Spinal cord (tissue), 10 donors: ENCODE results near the gene BOK. TPM values are rescaled to one million over a fixed set of nuclear protein-coding genes. Genes with fewer than 3 reads are reported as not detected.

Source experiments
- DNase-seq, 6 donors: peaks; one replicate each; pipeline versions ENCODE4 v3.0.0 to v3.0.0-alpha.2; 2013 to 2015; ENCODE audit warnings: low spot score in 6 of 6, low read depth in 4 of 6
- H3K27ac ChIP-seq: one replicate; pipeline ENCODE4 v1.5.1; 2013; ENCODE audit warnings: low read depth, low read length, control low read depth
- H3K27me3 ChIP-seq: one replicate; pipeline ENCODE4 v1.6.1; 2013; ENCODE audit warnings: low read length; ENCODE audit not compliant: control insufficient read depth, insufficient read depth
- H3K36me3 ChIP-seq: one replicate; pipeline ENCODE4 v1.6.1; 2013; ENCODE audit warnings: low read length; ENCODE audit not compliant: control insufficient read depth, insufficient read depth
- H3K4me1 ChIP-seq: one replicate; pipeline ENCODE4 v1.6.1; 2013; ENCODE audit warnings: low read length; ENCODE audit not compliant: control insufficient read depth, insufficient read depth
- H3K4me3 ChIP-seq: one replicate; pipeline ENCODE4 v1.5.1; 2013; ENCODE audit warnings: low read depth, low read length, control low read depth
- H3K9me3 ChIP-seq: one replicate; pipeline ENCODE4 v1.6.1; 2013; ENCODE audit warnings: low read length; ENCODE audit not compliant: control insufficient read depth, insufficient read depth
- WGBS: methylation state at CpG from one replicate; pipeline ENCODE4 v1.1.5; 2013; ENCODE audit warnings: missing lambda C conversion rate; ENCODE audit not compliant: insufficient coverage; 5-methylcytosine and 5-hydroxymethylcytosine counted together
- polyA plus RNA-seq, 2 donors: library from polyadenylated mRNA; unstranded; fragments of 120-200 nt; gene quantifications; one replicate each; pipeline ENCODE4 v1.2.1, GENCODE V29; 2013; ENCODE audit not compliant: insufficient read length in 2 of 2
- total RNA-seq, 2 donors: library from RNA; depleted of rRNA in 1 of 2; stranded (reverse); fragments of 120-200 nt in 1 of 2; fragments of >200 nt in 1 of 2; gene quantifications; one replicate each; pipeline versions ENCODE4 v1.2.3 to v1.2.4, GENCODE V29; 2013 to 2014
- donor health status: healthy.

The BOK gene
- total and polyA plus RNA-seq, 4 donors = 15.5 to 52.7 (median 37.3) TPM

DNA sequence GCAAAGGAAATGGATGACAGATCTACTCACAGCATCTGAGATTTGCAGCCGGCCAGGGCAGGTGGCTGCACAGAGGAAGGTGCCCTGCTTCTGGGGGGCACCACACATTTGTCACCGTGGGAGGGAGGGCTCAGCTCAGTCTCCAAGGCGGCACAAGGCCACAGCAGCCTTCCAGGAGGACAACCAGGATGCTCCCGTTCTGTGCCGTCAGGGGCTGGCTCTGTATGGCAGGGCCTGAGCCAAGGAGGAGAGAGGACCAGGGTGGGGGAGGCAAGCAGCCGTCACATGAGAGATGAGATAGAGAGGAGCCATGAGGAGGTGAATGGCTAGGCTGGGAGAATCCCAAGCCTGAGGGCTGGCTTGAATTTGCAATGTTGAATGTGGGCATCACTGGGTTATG, 4.6 kb upstream of the BOK start:
- no peak overlapping the region for H3K27ac ChIP-seq
- peaks cover 4% of the 10 kb centered on the region for H3K9me3 ChIP-seq
- H3K4me1 ChIP-seq = peaks cover 3% of the 10 kb centered on the region
- H3K27me3 ChIP-seq = peaks cover 3% of the 10 kb centered on the region
- no peaks in the 10 kb centered on the region for H3K36me3 ChIP-seq
- no peak overlapping the region for H3K4me3 ChIP-seq
- 56% methylated on average over 6 of the region's 6 CpGs for WGBS
- DNase-seq = no peak

DNA sequence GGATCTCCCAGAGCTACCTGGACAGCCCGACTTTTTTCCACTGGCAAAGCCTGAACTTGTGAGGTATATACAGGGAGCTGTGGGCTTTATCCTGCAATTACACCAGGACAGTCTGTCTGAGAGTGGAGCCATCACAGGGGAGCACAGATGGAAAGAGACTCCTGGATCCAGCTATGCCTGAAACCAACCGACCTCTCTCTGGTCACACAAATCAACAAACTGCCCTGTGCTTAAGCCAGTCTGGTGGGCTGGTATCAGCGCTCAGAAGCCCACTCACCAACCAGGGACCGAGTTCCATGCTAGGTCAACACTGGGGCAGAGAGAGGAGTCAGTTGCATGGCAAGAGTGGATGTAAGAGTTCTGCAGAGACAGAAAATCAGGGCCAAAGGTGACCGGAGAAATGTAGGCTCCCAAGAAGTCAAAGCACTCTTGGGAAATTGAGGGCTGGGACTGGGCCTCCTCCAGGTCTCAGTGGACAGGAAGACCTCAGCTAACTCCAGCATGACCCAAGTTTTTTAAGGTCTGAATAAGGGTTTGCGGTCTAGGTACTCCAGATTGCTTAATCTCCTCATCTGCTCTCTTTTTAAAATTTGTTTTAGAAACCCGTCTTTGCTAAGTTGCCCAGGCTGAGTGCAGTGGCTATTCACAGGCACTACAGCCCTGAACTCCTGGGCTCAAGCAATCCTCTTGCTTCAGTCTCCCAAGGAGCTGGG, 3.8 kb upstream of the BOK start:
- Histone ChIP-seq H3K9me3 (peaks cover 4% of the 10 kb centered on the region), H3K4me1 (peaks cover 5% of the 10 kb centered on the region), H3K36me3 (no peaks in the 10 kb centered on the region), H3K27me3 (peaks cover 3% of the 10 kb centered on the region), H3K27ac (no peak overlapping the region), H3K4me3 (no peak overlapping the region)
- WGBS = 90% methylated on average over 7 of the region's 7 CpGs
- DNase-seq = no peak

DNA sequence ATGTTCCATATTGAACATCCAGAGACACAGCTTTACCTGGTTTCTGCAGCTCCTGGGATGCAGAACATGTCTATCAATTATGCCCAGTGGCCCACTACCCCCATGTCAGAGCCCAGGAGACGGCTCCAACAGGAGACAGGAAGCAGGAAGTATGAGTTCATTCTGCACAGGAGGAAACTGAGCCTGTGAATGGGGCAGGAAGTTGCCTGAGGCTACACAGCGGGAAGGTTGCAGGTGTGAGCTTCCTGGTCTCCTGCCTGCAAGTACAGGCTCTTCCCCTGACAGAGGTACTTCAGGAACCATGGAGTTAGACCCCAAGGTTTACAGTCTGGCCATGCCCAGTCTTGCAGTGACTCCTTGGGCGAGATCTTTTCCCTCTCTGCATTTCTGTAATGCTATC, 2.8 kb upstream of the BOK start:
- H3K27me3 ChIP-seq = peaks cover 5% of the 10 kb centered on the region

DNA sequence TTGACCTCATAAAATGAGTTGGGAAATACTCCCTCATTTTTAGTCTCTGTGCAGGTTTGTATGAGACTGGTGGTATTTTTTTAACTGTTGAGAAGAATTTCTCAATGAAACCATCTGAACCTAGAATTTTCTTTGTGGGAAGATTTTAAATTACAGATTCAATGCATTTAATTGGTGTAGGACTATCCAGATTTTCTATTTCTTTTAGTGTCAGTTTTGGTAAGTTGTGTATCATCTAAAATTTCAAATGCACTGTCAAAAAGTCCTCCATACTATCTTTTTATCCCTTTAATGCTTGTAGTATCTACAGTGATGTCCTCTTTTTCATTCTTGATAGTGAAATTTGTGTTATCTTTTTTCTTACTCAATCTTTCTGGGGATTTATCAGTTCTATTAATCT, 1.8 kb upstream of the BOK start:
- no peak for DNase-seq
- Histone ChIP-seq H3K4me1 (peaks cover 21% of the 10 kb centered on the region), H3K27ac (no peak overlapping the region), H3K36me3 (peaks cover 13% of the 10 kb centered on the region), H3K4me3 (no peak overlapping the region), H3K9me3 (peaks cover 4% of the 10 kb centered on the region), H3K27me3 (peaks cover 5% of the 10 kb centered on the region)

More for the DNA sequence above, 2.8 kb upstream of the BOK start:
- 70% methylated on average over 3 of the region's 3 CpGs for WGBS
- no peak for DNase-seq
- Histone ChIP-seq H3K4me3 (no peak overlapping the region), H3K9me3 (peaks cover 4% of the 10 kb centered on the region), H3K36me3 (peaks cover 7% of the 10 kb centered on the region), H3K4me1 (peaks cover 15% of the 10 kb centered on the region), H3K27ac (no peak overlapping the region)

DNA sequence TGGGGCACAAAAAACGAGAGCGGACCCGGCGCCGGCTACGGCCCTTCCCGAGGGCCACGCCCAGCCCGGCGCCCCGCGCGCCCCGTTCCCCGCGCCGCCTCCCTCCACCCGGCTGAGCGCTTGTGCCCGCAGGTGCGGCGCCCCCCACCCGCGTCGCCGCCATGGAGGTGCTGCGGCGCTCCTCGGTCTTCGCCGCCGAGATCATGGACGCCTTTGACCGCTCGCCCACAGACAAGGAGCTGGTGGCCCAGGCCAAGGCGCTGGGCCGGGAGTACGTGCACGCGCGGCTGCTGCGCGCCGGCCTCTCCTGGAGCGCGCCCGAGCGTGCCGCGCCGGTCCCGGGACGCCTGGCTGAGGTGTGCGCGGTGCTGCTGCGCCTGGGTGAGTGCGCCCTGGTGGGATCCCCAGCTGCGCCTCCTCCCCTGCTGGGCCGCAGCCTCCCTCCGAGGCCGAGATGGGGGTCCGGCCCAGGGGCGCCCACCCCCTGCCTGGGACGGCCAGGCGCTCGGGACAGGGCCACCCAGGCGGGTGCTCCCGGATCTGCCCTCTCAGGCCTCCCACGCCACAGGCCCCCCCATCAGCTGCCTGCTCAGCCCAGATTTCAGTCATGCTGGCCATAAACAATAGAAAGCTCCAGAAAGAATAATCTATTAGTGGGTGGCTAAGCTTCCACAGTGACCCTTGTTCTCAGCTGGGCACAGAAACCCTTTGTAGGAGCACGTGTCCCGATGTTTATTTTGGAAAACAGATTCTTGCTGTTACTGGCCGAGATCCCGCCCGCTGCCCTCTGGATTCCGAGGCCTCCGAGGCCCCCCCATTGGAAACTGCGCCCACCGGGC, 997 bp downstream of the BOK start:
- H3K27me3 ChIP-seq = peaks cover 5% of the 10 kb centered on the region
- H3K4me3 ChIP-seq = peak overlapping the region; percentile 36
- 5% methylated on average over 75 of the region's 78 CpGs for WGBS
- H3K27ac ChIP-seq = no peak overlapping the region
- DNase-seq = peak in 2 of 6 donors; percentile 58 to 66
- peaks cover 4% of the 10 kb centered on the region for H3K9me3 ChIP-seq
- peaks cover 40% of the 10 kb centered on the region for H3K4me1 ChIP-seq
- peaks cover 41% of the 10 kb centered on the region for H3K36me3 ChIP-seq

DNA sequence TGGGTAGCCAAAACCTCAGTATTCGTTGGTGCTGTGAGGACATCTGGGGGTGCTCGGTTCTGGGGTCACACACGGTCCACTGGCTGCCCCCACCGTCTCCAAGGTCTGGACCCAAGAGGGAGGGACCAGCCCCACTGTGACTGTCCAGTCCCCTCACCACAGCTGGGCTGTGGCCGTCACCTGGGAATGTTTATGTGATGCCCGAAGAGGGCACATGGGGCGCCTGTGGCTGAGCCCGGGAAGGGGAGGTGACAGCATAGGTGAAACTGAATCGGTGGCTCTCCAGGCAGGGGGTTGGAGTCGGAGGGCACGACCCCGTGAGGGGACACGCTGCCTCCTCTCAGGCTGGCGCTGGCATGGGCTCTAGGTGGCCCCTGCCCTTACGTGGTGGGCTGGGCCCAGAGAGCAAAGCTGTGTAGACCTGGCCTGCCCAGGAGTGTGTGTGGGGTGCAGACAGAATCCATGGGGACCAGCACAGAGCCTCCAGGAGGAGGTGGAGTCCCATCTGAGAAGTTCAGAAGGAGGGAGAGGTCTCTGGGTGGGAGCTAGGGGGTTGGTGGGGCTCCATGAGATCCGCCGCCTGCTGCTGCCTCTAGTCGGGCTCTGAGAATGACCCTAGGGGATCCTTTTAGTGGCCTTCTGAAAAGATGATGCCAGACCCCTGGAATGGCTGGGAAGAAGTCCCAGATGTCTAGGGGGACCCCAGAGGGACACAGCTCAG, 1.8 kb downstream of the BOK start:
- Histone ChIP-seq H3K4me3 (peak overlapping the region; percentile 32), H3K4me1 (peaks cover 47% of the 10 kb centered on the region), H3K9me3 (peaks cover 4% of the 10 kb centered on the region), H3K27me3 (peaks cover 5% of the 10 kb centered on the region), H3K27ac (peak overlapping the region; percentile 52), H3K36me3 (peaks cover 49% of the 10 kb centered on the region)
- WGBS = 75% methylated on average over 18 of the region's 18 CpGs
- DNase-seq = no peak

DNA sequence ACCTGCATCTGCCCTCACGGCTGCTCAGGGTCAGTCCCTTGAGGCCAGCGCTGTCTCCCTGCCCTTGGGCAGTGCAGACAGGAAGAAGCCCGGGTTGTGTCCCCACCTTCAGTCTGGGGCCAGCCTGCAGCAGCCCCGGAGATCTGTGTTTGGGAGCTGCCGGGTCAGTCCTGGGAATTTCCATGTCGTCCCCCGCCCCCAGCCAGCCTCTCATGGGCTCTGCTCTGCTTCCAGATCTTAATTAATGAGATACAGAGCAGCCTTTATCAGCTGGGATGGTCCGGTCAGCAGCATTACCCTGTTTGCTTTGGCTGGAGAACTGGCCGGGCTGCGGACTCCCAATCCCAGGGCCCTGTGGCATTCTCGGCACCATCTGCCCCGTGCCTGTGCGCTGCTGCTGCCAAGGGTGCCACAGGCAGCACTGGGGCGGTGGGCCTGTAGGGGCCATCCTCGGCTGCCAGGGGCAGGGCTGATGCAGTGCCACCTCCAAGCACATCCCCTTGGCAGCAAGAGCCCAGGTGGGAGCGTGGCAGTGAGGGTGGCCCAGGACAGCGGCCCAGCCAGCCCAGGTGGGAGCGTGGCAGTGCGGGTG, 2.4 kb downstream of the BOK start:
- peaks cover 50% of the 10 kb centered on the region for H3K4me1 ChIP-seq
- H3K27ac ChIP-seq = no peak overlapping the region
- WGBS = 67% methylated on average over 14 of the region's 19 CpGs

DNA sequence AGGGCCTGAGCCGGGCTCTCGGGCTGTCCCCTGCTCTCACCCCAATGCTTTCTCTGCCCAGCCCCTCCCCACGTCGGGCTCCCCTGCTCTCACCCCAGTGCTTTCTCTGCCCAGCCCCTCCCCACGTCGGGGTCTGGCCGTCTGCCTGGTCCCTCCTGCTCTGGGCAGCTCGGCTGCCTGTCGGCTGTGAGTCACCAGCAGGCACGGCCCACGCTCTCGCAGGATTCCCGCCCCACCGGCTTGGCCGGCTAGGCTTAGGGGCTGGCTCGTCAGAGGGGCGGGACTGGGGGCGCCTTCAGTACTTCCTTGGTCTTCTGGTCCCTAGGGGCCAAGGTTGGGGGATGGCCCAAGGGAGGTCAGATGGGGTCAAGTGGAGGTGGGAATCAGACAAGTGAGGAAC, 3.3 kb downstream of the BOK start:
- 43% methylated on average over 18 of the region's 18 CpGs for WGBS
- H3K27ac ChIP-seq = no peak overlapping the region

More for the DNA sequence above, 2.4 kb downstream of the BOK start:
- DNase-seq = no peak
- H3K36me3 ChIP-seq = peaks cover 49% of the 10 kb centered on the region
- H3K9me3 ChIP-seq = peaks cover 4% of the 10 kb centered on the region
- no peak overlapping the region for H3K4me3 ChIP-seq
- peaks cover 5% of the 10 kb centered on the region for H3K27me3 ChIP-seq

DNA sequence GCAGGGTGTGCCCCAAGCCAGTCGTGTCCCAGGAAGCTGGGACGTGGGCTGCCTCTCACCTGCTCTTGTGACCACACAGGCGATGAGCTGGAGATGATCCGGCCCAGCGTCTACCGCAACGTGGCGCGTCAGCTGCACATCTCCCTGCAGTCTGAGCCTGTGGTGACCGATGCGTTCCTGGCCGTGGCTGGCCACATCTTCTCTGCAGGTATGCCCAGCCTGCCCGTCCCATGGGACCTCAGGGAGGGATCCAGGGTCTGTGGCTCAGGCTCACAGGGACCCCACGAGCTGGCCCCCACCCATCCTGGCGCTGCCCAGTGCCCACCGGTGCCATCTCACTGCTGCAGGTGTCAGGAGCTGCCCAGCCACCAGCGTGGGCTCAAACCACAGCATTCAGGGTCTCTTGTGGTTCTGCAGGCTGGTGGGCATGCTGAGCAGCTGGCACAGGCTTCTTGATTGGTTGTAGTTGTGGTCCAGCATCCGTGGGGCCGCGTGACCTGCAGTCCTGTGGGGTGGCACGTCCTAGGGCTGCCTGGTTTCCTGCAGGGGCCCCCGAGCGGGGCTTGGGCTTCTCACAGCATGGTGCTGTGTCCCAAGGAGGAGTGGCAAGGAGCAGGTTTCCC, 3.8 kb downstream of the BOK start:
- 89% methylated on average over 23 of the region's 23 CpGs for WGBS
- H3K27ac ChIP-seq = no peak overlapping the region

More for the DNA sequence above, 3.3 kb downstream of the BOK start:
- Histone ChIP-seq H3K4me3 (no peak overlapping the region), H3K9me3 (no peaks in the 10 kb centered on the region), H3K36me3 (peaks cover 49% of the 10 kb centered on the region), H3K4me1 (peaks cover 50% of the 10 kb centered on the region), H3K27me3 (peaks cover 5% of the 10 kb centered on the region)
- DNase-seq = no peak

More for the DNA sequence above, 3.8 kb downstream of the BOK start:
- Histone ChIP-seq H3K27me3 (peaks cover 5% of the 10 kb centered on the region), H3K9me3 (no peaks in the 10 kb centered on the region), H3K4me1 (peaks cover 50% of the 10 kb centered on the region), H3K36me3 (peaks cover 49% of the 10 kb centered on the region), H3K4me3 (no peak overlapping the region)
- DNase-seq = no peak
